Fibroblast of lung (primary cell): ENCODE measurements around the gene MCTP2. TPM values are rescaled to one million over a fixed set of nuclear protein-coding genes. Genes with fewer than 3 reads are reported as not detected.

Experiments used
- DNase-seq, 2 donors: peaks; one replicate each; pipeline versions ENCODE4 v3.0.0 to v3.0.0-alpha.2; 2010; ENCODE audit warnings: low read depth in 2 of 2
- H2AFZ ChIP-seq: 2 replicates; pipeline ENCODE4 v1.5.1; 2012; ENCODE audit warnings: low read length, control low read depth, inconsistent platforms
- H3K27ac ChIP-seq: 2 replicates; pipeline ENCODE4 v1.5.1; 2011; ENCODE audit warnings: low read length, control low read depth; ENCODE audit not compliant: insufficient read depth
- H3K27me3 ChIP-seq: 2 replicates; pipeline ENCODE4 v1.5.1; 2011; ENCODE audit warnings: mild to moderate bottlenecking, low read length; ENCODE audit not compliant: control insufficient read depth, insufficient read depth
- H3K36me3 ChIP-seq: 2 replicates; pipeline ENCODE4 v1.5.1; 2011; ENCODE audit warnings: low read length; ENCODE audit not compliant: control insufficient read depth, insufficient read depth
- H3K4me1 ChIP-seq: 2 replicates; pipeline ENCODE4 v1.5.1; 2011; ENCODE audit warnings: low read length; ENCODE audit not compliant: control insufficient read depth, insufficient read depth; ENCODE audit errors: extremely low read depth
- H3K4me2 ChIP-seq: 2 replicates; pipeline ENCODE4 v1.5.1; 2011; ENCODE audit warnings: low read length, control low read depth; ENCODE audit not compliant: insufficient read depth; ENCODE audit errors: extremely low read depth
- H3K4me3 ChIP-seq, 4 experiments: fragments of 200-600 bp in 1 of 4; sonication (generic) in 1 of 4; replicated peaks in 1 of 4; 2 replicates each; pipeline ENCODE4 v1.5.1; 2011 to 2016; ENCODE audit warnings: low read length in 4 of 4, low read depth in 3 of 4, mild to moderate bottlenecking in 3 of 4, control low read depth in 2 of 4, inconsistent platforms in 1 of 4, mixed read lengths in 1 of 4; ENCODE audit not compliant: insufficient read depth in 1 of 4; ENCODE audit errors: control extremely low read depth in 1 of 4
- H3K79me2 ChIP-seq: 2 replicates; pipeline ENCODE4 v1.5.1; 2012; ENCODE audit warnings: mild to moderate bottlenecking, low read length, inconsistent platforms; ENCODE audit not compliant: control insufficient read depth, insufficient read depth
- H3K9ac ChIP-seq: 2 replicates; pipeline ENCODE4 v1.5.1; 2011; ENCODE audit warnings: mild to moderate bottlenecking, low read length, control low read depth; ENCODE audit not compliant: insufficient read depth
- H3K9me3 ChIP-seq: 2 replicates; pipeline ENCODE4 v1.5.1; 2012; ENCODE audit warnings: low read depth, low read length; ENCODE audit not compliant: control insufficient read depth, insufficient read depth
- H4K20me1 ChIP-seq: 2 replicates; pipeline ENCODE4 v1.5.1; 2011; ENCODE audit warnings: low read length; ENCODE audit not compliant: control insufficient read depth, insufficient read depth; ENCODE audit errors: extremely low read depth
- CTCF ChIP-seq, 2 donors: IDR thresholded peaks in 1 of 2; conservative IDR thresholded peaks in 1 of 2; 1 replicate in 1 of 2; 2 replicates in 1 of 2; pipeline ENCODE4 v1.5.1; 2011 to 2012; ENCODE audit warnings: low read length in 2 of 2, control low read depth in 1 of 2, inconsistent platforms in 1 of 2, low read depth in 1 of 2, mild to moderate bottlenecking in 1 of 2
- EZH2 ChIP-seq: IDR thresholded peaks from 2 replicates; pipeline ENCODE4 v1.5.1; 2012; ENCODE audit warnings: low read length, control low read depth, mild to moderate bottlenecking; ENCODE audit errors: missing control alignments
- polyA plus RNA-seq, 2 donors: library from polyadenylated mRNA; depleted of rRNA in 1 of 2; stranded (reverse) in 1 of 2; unstranded in 1 of 2; fragments of >200 nt; gene quantifications; 2 replicates each; pipeline ENCODE4 v1.2.1, GENCODE V29; 2011 to 2012; ENCODE audit warnings: missing spikeins in 1 of 2
- total RNA-seq: library from RNA; depleted of rRNA; stranded (reverse); fragments of >200 nt; gene quantifications from 2 replicates; pipeline ENCODE4 v1.2.1, GENCODE V29; 2014

MCTP2 gene
- total and polyA plus RNA-seq, 2 donors (not counting 1 experiment from before 2014, with no cell fraction given): 3.6 to 14.5 TPM

DNA sequence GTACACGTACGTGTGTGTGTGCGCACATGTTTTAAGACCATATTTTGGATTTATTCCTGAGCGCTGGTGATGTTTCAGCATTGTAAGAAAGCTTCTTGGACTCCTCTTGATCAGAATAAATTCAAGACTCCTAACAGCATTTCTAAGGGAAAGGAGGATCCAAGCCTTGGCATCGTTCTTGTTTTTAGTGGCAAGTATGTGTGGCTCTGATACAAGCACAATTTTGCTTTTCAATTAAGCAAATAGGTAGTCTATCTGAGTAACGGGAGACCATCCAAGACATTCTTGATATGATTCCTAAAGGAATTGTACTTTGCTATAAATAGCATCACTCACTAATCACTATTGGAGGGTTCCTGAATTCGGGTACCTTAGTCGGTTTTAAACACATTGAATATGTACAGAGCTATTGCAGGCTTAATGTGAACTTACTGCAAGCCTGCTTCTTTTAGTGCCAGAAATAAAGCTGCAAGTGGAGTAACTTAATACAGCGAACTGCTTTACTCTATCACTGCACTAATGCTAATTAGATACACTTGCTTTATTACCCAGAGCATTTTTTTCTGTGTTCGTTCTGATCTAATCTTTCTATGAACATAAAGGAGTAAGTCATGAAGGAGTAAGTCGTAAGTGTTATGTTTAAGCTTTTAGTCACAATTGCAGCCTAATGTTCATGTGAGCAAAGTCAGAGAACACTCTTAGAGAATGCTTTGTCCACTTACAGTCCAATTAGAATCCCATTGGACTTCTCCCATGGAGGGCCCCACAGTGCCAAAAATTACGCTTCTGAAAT lies 186.3 kb downstream of the MCTP2 start:
- H4K20me1 ChIP-seq: no peaks in the 10 kb centered on the region
- no peak for TF ChIP-seq CTCF (conservative IDR thresholded peaks at IDR 0.05 in 1 of 2, IDR thresholded peaks at IDR 0.05 in 1 of 2; ENCODE audit: low read depth in 1 of 2, low read length in 2 of 2)
- no peak for TF ChIP-seq EZH2
- no peak overlapping the region for H3K4me2 ChIP-seq
- no peaks in the 10 kb centered on the region for H3K79me2 ChIP-seq
- no peaks in the 10 kb centered on the region for H3K9me3 ChIP-seq
- no peak overlapping the region for H2AFZ ChIP-seq
- no peaks in the 10 kb centered on the region for H3K27me3 ChIP-seq
- DNase-seq: no peak
- no peaks in the 10 kb centered on the region for H3K36me3 ChIP-seq
- no peak overlapping the region for H3K4me3 ChIP-seq
- H3K27ac ChIP-seq: no peak overlapping the region
- no peak overlapping the region for H3K9ac ChIP-seq
- no peaks in the 10 kb centered on the region for H3K4me1 ChIP-seq

DNA sequence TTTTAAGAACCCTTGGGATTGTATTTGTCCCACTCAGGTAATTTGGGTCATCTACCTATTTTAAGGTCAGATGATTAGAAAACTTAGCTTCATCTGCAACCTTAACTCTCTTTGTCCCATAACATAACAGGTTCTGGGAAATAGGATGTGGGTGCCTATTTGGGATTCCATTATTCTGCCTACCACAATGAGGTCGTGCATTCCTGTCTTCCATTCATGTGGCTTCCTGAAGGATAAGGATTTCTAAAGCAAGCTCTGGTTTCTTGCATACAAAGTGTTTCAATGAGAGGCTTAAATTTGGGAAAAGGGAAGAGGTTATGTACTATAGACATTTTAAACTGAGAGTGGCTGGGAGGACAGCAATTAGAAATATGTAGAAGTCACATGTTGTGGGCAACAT lies 190.3 kb downstream of the MCTP2 start:
- Histone ChIP-seq H3K9me3 (no peaks in the 10 kb centered on the region), H3K27me3 (no peaks in the 10 kb centered on the region), H4K20me1 (no peaks in the 10 kb centered on the region), H3K4me2 (no peak overlapping the region), H3K36me3 (no peaks in the 10 kb centered on the region), H3K9ac (no peak overlapping the region), H3K79me2 (no peaks in the 10 kb centered on the region), H2AFZ (no peak overlapping the region), H3K4me3 (no peak overlapping the region), H3K27ac (no peak overlapping the region), H3K4me1 (no peaks in the 10 kb centered on the region)
- peak in 1 of 2 donors; percentile 4 for DNase-seq
- no peak for TF ChIP-seq EZH2
- TF ChIP-seq CTCF (conservative IDR thresholded peaks at IDR 0.05 in 1 of 2, IDR thresholded peaks at IDR 0.05 in 1 of 2; ENCODE audit: low read depth in 1 of 2, low read length in 2 of 2): no peak

DNA sequence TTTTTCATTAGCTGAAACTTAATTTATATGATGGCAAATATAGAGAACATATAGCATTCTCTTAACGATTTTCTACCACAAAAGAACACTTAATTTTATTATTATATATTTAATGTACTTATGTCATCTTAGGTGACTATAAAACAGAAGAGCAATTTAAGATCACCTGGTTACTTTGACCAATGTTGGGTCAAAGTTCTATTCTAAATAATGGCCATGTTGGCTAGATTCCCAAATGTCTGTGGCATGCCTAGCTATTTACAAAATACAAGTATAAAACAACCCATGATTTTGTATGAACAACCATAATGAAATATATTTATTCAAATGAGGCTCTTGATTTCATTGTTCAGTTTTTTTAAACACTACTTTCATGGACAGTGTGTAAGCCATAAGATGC lies 200.9 kb downstream of the MCTP2 start:
- Histone ChIP-seq H3K27ac (no peak overlapping the region), H3K27me3 (no peaks in the 10 kb centered on the region), H3K36me3 (no peaks in the 10 kb centered on the region), H2AFZ (no peak overlapping the region), H3K4me3 (no peak overlapping the region), H3K9me3 (no peaks in the 10 kb centered on the region), H3K4me1 (no peaks in the 10 kb centered on the region), H3K9ac (no peak overlapping the region), H4K20me1 (no peaks in the 10 kb centered on the region), H3K79me2 (no peaks in the 10 kb centered on the region), H3K4me2 (no peak overlapping the region)
- no peak for DNase-seq
- TF ChIP-seq EZH2 (no peak), CTCF (conservative IDR thresholded peaks at IDR 0.05 in 1 of 2, IDR thresholded peaks at IDR 0.05 in 1 of 2; ENCODE audit: low read depth in 1 of 2, low read length in 2 of 2) (no peak)
